ENCODE data around the gene PIGQ. TPM values are rescaled to one million over a fixed set of nuclear protein-coding genes. Genes with fewer than 3 reads are reported as not detected.

PIGQ gene
- total and polyA plus RNA-seq, 2 of the 13 experiments (the other 11 are each of a cell fraction or from before 2014, with no cell fraction given), result 7.7 to 19.7 TPM

DNA sequence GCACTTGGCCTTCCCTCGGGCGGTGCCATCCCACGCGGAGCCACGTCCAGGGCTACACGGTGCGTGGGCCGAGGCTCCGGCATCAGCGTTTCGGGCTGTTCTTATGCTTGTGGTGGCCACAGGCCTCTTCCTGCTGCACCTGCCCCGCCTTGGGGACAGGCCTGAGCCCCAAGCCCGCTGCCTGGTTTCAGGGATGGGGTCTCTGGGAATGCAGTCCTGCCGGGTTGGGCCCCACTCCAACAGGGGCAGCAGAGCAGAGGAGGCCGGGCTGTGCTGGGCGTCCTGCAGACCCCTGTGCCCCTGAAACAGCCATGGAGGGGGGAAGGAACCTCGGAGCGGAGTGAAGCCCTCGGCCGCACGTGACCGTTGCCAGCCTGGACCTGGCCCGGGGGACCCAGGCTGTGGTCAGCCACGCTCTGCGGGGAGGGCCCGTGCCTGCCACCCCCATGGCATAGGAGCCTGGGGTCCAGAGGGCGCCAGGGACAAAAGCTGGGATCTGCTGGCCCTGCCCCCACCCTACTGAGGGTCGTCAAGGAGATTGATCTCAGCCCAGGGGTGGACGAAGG lies 60.6 kb downstream of the PIGQ start (continued):
- TF ChIP-seq ZNF749 (CRISPR knock-in tag; IDR thresholded peaks at IDR 0.05; ENCODE audit: borderline replicate concordance) (0 out of 2 replicates have a peak, but pooled peaks have one; percentile 1), ZNF761 (CRISPR knock-in tag; conservative IDR thresholded peaks at IDR 0.05) (0 out of 2 replicates have a peak, but pooled peaks have one; percentile 27), HNF4G (IDR thresholded peaks at IDR 0.05; ENCODE audit: borderline replicate concordance, low read depth, low read length) (peak; percentile 73; the same call in 1 of the 2 replicates), HNF4G (CRISPR knock-in tag; IDR thresholded peaks at IDR 0.05; ENCODE audit: borderline replicate concordance, low read depth) (no peak), TARDBP (CRISPR knock-in tag; IDR thresholded peaks at IDR 0.05) (no peak; the same call in 1 of the 2 replicates), ZNF777 (CRISPR knock-in tag; IDR thresholded peaks at IDR 0.05) (peak; percentile 55; the same call in 1 of the 2 replicates), SIN3B (IDR thresholded peaks at IDR 0.05; ENCODE audit: low read length) (no peak), TP53 (CRISPR knock-in tag; conservative IDR thresholded peaks at IDR 0.05) (peak; percentile 73; the same call in 1 of the 2 replicates), MED8 (CRISPR knock-in tag; IDR thresholded peaks at IDR 0.05; ENCODE audit: insufficient replicate concordance) (peak; percentile 29), ZNF230 (CRISPR knock-in tag; IDR thresholded peaks at IDR 0.05) (no peak; the same call in 1 of the 2 replicates), HDAC6 (IDR thresholded peaks at IDR 0.05; ENCODE audit: low read depth, low read length) (no peak), ZNF558 (CRISPR knock-in tag; IDR thresholded peaks at IDR 0.05; ENCODE audit: borderline replicate concordance) (0 out of 2 replicates have a peak, but pooled peaks have one; percentile 79), HMG20A (CRISPR knock-in tag; IDR thresholded peaks at IDR 0.05; ENCODE audit: borderline replicate concordance) (0 out of 2 replicates have a peak, but pooled peaks have one; percentile 3), ZNF160 (CRISPR knock-in tag; IDR thresholded peaks at IDR 0.05) (0 out of 2 replicates have a peak, but pooled peaks have one; percentile 23), RBM22 (optimal IDR thresholded peaks at IDR 0.05; ENCODE audit: low read length) (peak; percentile 4), ATF7 (IDR thresholded peaks at IDR 0.05) (no peak), ATF7 (CRISPR knock-in tag; IDR thresholded peaks at IDR 0.05) (peak; percentile 21; the same call in 1 of the 2 replicates), ZNF839 (CRISPR knock-in tag; IDR thresholded peaks at IDR 0.05; ENCODE audit: borderline replicate concordance) (0 out of 2 replicates have a peak, but pooled peaks have one; percentile 10), ZNF34 (CRISPR knock-in tag; IDR thresholded peaks at IDR 0.05; ENCODE audit: borderline replicate concordance) (peak; percentile 31; the same call in 1 of the 2 replicates), ZNF773 (CRISPR knock-in tag; IDR thresholded peaks at IDR 0.05; ENCODE audit: borderline replicate concordance) (0 out of 2 replicates have a peak, but pooled peaks have one; percentile 34), ZNF567 (CRISPR knock-in tag; IDR thresholded peaks at IDR 0.05; ENCODE audit: borderline replicate concordance) (no peak)
- TF ChIP-seq, protein P1, sequence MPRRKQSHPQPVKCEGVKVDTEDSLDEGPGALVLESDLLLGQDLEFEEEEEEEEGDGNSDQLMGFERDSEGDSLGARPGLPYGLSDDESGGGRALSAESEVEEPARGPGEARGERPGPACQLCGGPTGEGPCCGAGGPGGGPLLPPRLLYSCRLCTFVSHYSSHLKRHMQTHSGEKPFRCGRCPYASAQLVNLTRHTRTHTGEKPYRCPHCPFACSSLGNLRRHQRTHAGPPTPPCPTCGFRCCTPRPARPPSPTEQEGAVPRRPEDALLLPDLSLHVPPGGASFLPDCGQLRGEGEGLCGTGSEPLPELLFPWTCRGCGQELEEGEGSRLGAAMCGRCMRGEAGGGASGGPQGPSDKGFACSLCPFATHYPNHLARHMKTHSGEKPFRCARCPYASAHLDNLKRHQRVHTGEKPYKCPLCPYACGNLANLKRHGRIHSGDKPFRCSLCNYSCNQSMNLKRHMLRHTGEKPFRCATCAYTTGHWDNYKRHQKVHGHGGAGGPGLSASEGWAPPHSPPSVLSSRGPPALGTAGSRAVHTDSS (CRISPR knock-in tag; conservative IDR thresholded peaks at IDR 0.05), result 0 out of 2 replicates have a peak, but pooled peaks have one; percentile 17
- TF ChIP-seq, protein P2, sequence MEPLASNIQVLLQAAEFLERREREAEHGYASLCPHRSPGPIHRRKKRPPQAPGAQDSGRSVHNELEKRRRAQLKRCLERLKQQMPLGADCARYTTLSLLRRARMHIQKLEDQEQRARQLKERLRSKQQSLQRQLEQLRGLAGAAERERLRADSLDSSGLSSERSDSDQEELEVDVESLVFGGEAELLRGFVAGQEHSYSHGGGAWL (CRISPR knock-in tag; IDR thresholded peaks at IDR 0.05), result peak; percentile 46; the same call in 1 of the 2 replicates
- TF ChIP-seq, protein P3, sequence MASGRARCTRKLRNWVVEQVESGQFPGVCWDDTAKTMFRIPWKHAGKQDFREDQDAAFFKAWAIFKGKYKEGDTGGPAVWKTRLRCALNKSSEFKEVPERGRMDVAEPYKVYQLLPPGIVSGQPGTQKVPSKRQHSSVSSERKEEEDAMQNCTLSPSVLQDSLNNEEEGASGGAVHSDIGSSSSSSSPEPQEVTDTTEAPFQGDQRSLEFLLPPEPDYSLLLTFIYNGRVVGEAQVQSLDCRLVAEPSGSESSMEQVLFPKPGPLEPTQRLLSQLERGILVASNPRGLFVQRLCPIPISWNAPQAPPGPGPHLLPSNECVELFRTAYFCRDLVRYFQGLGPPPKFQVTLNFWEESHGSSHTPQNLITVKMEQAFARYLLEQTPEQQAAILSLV (CRISPR knock-in tag; IDR thresholded peaks at IDR 0.05; ENCODE audit: borderline replicate concordance), result no peak
- TF ChIP-seq, protein P4, sequence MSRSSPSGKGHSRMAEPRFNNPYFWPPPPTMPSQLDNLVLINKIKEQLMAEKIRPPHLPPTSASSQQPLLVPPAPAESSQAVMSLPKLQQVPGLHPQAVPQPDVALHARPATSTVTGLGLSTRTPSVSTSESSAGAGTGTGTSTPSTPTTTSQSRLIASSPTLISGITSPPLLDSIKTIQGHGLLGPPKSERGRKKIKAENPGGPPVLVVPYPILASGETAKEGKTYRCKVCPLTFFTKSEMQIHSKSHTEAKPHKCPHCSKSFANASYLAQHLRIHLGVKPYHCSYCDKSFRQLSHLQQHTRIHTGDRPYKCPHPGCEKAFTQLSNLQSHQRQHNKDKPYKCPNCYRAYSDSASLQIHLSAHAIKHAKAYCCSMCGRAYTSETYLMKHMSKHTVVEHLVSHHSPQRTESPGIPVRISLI (CRISPR knock-in tag; IDR thresholded peaks at IDR 0.05; ENCODE audit: borderline replicate concordance), result peak; percentile 36; the same call in 1 of the 2 replicates

Data from HepG2 (cell line).